ENCODE data around the gene FLT3LG. TPM values are rescaled to one million over a fixed set of nuclear protein-coding genes. Genes with fewer than 3 reads are reported as not detected.
A peak's percentile ranks its signal among the peaks of the same experiment; 100 is the strongest.

Gene FLT3LG, protein sequence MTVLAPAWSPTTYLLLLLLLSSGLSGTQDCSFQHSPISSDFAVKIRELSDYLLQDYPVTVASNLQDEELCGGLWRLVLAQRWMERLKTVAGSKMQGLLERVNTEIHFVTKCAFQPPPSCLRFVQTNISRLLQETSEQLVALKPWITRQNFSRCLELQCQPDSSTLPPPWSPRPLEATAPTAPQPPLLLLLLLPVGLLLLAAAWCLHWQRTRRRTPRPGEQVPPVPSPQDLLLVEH
- 1.3 and 1.7 TPM in 2 replicates for total RNA-seq

DNA sequence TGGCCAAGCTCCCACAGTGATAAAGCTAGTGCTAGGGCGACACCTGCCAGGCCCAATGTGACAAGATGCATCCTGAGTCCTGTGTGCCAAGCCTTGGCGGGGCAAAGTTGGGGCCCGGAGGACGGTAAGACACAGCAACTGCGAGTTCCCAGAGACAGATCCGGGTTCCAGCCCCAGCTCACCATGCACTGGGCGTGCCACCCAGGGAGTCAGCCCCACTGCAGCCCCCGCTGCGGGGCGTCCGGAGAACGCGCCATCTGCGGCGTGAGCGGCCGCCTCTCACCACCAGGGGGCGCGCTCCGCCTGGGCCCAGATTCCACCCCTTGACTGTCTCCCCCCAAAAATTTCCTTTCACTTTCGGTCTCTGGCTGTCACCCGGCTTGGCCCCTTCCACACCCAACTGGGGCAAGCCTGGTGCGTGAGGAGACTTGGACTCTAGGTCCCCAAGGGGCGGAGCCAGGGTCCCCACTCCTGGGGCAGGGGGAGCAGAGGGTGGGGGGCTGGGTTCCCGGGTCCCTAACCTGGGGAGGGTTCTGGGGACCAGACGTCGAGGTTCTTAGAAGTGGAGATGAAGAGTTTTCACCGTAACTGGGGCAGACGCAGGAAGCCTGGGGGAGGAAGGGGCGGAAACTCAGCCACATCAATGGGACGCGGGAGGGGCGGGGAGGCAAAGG, at the start of gene FLT3LG:
Gene FLT3LG (plus strand): TSS at position 348 of the 674 bp plus-strand sequence. CDS start 425 bp downstream, outside the sequence.
- peak; percentile 30 for DNase-seq (ENCODE audit: low read depth)

DNA sequence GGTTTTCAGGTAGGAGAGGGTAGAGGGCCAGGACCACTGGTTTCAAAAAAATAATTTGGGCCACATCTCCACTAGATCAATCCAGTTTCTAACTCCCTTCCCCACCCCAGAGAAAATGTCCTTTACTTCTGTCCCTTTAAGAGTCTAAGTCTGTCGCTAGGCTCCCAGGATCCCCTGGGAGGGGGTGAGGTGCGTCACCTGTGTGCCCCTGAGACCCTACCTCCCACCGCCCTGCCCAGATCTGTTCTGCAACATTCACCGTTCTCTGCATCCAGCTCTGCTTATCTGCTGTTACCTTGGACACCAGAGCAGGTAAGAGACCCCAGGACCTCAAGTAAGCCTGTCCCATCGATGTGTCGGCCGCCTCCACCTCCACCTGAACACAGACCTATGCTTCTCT, 48.8 kb upstream of the FLT3LG start, which contains the start of gene GFY:
Gene GFY (plus strand): TSS at position 211 of the 400 bp plus-strand sequence. CDS start 1,043 bp downstream, outside the sequence.
- no peak for DNase-seq (ENCODE audit: low read depth)

DNA sequence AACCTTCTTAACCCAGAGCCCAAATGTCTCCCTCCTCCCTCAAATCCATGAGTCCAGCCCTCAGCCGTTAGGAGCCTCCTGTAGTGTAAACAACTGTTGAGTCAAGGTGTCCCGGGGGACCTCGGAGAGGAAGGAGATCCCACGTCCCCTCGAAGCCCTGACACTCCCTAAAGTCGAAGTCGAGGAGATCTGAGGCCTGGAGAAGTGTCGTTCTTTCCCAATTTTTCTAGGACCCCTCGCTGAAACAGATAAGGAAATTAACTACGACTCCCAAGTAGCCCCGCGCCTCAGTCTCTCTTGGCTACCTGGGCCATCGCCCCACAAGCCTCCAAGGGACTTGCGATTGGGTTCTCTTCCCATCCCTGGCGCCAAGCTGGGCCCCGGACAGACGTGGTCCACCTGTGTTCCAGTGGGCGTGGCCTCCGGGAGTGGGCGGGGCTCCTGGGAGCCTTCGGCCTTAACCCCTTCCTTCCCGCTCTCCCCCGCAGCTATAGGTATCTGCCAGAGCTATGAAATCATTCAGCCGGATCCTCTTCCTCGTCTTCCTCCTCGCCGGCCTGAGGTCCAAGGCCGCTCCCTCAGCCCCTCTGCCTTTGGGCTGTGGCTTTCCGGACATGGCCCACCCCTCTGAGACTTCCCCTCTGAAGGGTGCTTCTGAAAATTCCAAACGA, 48.0 kb upstream of the FLT3LG start:
- DNase-seq (ENCODE audit: low read depth) = no peak

DNA sequence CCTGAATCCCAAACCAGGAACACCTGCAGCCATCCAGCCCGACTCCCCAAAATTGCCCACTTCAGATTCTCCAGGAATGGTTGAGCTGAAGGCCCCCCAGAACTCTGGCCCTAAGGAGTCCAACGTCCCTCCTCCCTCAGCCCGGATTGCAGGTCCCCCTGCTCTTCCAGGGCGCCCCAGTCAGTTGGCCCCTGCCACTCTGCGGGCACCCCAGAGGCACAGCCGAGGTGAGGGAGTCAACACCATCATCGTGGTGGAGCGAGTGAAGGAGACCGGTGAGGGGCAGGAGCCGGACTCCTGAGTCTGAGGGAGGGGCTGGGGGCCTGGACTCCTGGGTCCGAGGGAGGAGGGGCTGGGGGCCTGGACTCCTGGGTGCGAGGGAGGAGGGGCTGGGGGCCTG, 46.7 kb upstream of the FLT3LG start:
- DNase-seq (ENCODE audit: low read depth) = no peak

DNA sequence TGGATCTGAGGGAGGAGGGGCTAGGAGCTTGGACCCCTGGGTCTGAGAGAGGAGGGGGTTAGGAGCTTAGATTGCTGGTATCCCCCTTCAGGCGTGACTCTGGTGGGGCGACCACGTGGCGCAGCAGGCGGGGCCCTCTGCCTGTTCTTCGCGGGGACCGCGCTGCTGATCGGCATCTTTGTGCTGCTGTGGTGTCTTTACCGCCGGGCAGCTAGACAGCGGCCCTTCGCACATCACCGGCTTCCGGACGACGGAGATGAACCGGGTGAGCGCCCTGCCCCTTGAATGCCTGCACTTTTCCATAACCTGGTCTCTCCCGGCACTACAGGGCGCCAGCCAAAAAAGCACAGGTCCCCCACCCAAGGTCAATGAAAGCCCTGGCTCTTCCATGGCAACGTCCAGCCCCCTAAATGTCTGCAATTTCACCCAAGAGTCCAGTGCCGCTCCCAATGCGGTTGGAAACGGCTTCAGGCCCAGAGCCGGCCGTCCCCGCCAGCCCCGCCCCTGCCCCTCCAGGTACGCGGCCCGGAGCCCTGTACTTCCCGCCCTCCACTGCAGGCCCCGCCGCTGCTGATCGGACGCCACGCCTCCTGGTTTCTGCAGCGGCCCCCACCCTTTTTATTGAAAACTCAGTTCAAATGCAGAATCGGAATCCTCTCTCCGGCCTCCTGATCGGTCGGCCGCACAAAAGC, 46.0 kb upstream of the FLT3LG start:
- DNase-seq (ENCODE audit: low read depth) = no peak

DNA sequence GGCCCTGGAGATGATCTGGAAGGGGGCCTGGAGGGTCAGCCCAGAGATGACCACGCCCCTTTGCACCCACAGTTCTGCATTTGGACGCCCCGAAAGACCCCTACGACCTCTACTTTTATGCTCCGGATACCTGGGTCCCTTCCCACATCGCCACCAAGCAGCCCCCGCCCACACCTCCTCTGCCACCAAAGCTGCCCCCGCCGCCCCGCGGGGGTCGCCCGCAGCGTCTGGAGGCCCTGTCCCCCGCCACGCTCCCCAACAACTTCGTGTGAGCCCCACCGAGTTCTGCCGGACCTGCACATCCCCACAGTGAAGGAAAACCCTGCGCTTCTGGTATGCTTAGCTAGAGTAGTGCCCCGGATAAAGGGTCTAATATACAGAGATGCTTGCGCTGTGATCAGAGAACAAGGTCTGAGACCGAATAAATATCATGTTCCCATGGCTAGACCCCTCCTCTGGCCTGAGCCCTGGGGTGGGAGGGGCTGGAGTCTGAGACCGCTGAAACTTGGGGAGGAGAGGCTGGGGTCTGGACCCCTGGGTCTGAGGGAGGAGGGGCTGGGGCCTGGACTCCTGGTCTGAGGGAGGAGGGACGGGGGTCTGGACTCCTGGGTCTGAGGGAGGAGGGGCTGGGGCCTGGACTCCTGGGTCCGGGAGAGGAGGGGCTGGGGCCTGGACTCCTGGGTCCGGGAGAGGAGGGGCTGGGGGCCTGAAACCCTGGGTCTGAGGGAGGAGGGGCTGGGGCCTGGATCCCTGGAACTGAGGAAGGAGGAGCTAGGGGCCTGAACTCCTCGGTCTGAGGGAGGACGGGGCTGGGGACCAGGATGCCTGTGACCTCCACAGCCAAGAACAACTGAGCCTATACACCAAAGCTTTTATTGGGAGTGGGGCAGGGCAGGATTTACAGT, 45.2 kb upstream of the FLT3LG start:
- DNase-seq (ENCODE audit: low read depth) = no peak

DNA sequence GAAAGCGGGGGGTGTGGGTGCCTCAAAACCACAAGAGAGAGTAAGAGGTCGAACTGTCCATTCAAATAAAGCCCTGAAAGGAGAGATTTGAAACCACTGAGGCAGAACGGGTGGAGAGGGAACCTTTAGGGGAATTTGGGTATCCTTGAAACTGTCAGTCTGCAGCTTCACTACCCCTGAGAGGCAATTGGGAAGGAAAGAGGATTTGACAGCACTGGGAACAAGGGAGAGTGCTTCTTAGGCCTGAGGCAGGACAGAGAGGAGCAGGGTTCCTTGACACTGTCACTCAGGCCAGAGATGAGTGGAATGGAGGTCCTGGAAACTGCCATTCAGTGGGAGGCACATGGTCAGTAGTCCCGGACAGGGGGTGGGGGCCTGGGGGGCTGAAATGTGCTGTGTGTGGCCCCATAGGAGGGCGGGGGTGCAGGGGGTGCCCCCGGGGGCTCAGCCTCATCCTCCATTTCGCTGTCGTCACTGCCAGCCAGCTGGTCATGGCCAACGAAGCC, 43.8 kb upstream of the FLT3LG start:
- no peak for DNase-seq (ENCODE audit: low read depth)

DNA sequence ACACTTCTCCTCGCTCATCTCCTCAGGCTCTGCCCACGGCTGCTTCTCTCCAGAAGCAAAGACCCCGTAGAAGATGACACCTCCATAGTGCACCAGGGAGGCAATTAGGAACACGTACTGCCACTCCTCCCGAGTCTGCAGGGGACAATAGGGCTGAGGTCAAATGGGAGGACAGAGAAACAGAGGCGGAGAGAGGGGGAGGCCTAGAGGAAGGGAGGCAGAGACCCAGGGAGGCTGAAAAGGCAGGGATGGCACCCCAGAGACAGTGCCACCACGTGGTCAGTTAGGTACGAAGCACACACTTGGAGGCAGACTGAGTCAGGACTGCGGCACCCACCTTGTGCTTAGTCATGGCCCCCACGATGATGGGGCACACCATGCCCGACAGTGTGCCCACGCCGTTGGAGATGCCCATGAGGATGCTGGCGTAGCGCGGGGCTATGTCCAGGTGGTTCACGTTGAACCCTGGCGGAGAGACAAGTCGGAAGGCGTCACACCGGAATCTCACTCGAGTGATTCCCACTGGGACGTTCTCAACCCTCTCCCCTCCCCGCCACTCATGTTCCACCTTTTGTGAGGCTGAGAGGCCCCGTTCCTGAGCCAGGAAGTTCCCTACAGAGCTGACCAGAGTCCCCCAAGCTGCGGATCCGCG, 43.2 kb upstream of the FLT3LG start:
- no peak for DNase-seq (ENCODE audit: low read depth)

DNA sequence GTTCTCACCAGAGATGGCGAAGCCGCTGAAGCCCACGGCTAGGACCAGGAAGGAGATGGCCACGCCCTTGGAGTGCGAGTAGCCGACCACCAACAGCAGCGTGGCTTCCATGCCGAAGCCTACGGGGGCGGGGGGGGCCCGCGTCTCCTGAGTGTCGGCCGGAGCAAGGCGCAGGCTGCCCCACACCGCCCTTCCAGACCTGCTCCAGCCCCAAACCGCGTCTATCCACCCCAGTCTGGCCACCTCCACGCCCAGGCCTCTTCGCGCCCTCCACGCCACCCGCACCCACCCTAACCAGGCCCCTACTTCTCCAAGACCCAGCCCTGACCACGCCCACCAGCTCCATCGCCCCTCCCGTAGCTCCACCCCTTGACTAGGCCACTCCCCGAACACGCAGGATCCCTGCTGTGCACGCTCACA, 42.7 kb upstream of the FLT3LG start:
- no peak for DNase-seq (ENCODE audit: low read depth)

DNA sequence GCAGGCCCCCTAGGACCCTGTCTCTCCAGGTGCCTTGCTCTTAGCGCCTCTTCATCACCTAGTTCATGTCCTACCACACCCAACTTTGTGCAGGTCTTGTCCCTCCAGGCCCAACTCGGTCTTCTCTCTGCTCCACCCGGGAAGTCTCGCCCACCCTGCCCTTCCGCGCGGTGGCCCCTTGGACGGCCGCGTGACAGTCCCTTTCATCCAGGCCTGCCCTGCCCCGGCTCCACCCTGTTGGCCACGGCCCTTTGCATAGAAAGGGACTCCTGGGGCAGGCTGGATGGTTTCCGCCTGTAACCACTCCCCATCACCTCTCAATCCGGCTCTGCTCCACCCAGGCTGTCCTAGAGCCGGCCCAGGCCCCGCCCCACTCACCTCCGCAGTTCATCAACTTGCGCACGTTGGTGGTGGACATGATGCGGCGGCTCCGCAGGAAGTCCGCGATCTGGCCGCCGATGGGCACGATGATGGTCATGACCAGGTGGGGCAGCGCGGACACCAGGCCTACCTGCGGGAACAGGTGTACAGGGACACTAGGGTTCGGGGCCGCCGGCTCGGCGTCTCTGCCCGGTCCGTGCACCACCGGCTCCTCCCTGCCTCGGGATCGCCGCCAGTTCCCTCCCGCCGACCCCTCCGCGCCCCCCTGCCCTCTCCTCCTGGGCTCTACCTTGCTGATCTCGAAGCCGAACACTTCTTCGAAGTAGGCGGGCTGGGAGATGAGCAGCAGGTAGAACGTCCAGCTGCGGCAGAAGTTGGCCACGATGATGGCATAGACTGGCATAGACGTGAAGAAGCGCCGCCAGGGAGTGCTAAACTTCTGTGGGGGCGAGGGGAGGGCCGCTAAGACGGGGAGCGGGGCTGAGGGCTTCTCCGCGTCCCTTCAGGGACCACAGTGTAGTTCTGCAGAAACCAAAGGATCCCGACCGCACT, 41.6 kb upstream of the FLT3LG start:
- DNase-seq (ENCODE audit: low read depth) = no peak

DNA sequence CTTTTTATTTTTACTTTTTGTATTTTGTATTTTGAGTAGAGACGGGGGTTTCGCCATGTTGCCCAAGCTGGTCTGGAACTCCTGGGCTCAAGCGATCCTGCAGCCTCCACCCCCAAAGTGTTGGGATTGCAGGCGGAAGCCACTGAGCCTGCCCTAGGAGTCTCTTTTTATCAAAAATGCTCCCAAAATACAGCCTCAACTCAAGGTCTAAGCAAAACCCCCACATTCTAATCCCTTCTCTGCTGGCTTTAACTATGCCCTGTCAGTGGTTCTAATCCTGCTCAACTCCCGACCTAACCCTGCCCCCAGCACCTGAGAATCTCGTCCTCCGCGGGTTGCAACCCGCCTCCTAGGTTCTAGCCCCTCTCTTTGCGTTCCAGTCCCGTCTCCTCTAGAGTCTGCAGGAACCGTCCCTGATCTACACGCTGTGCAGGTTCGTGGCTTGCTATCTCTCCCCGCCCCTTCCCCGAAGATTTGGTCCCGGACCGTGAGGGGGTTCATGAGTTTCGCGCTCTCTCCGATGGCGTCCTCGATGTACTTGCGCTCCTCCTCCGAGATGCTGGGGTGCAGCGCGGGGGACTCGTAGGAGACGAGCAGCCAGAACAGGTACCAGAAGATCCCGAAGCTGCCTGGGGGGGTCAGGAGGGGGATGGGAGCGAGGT, 40.6 kb upstream of the FLT3LG start:
- no peak for DNase-seq (ENCODE audit: low read depth)

DNA sequence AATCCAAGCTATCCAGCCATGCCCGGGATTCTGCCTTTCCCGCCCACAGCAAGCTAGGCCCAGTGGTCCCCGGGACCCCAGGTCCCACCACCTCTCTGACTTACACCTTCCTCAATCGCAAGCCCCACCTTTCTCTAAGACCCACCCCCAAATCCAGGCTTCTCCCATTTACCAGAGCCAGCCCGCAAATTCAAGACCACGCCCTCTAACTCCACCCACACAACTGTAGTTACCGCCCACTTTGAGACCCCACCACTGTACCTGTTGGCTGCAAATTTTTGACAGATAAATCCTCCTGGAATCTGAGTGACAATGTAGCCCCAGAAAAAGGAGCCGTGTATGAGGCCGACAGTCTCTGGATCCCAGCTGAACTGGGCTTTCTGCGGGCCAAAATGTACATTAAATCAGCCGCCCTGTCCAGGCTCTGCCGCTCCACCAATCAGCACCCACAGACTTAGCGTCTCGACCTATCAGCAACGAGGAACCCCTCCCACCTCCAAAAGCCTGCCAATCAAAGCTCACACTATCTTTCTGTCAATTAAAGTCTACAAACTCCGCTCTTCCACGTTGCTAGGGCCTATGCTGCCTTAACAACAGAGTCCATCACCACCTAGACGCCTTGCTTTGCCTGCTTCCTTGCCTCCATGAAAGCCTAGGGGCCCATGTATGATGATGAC, 39.0 kb upstream of the FLT3LG start:
- DNase-seq (ENCODE audit: low read depth) = no peak

DNA sequence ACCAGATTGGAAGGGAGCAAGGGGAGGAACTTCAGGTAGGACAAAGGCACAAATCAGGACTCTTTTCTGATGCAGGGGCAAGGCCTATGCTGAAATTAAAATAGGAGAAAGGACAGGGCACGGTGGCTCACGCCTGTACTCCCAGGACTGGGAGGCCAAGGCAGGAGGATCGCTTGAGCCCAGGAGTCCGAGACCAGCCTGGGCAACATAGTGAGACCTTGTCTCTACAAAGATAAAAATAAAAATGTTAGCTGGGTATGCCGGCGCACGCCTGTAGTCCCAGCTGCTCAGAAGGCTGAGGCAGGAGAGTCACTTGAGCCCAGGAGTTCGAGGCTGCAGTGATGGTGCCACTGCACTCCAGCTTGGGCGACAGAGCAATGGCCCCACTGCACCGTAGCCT, 38.3 kb upstream of the FLT3LG start:
- no peak for DNase-seq (ENCODE audit: low read depth)

DNA sequence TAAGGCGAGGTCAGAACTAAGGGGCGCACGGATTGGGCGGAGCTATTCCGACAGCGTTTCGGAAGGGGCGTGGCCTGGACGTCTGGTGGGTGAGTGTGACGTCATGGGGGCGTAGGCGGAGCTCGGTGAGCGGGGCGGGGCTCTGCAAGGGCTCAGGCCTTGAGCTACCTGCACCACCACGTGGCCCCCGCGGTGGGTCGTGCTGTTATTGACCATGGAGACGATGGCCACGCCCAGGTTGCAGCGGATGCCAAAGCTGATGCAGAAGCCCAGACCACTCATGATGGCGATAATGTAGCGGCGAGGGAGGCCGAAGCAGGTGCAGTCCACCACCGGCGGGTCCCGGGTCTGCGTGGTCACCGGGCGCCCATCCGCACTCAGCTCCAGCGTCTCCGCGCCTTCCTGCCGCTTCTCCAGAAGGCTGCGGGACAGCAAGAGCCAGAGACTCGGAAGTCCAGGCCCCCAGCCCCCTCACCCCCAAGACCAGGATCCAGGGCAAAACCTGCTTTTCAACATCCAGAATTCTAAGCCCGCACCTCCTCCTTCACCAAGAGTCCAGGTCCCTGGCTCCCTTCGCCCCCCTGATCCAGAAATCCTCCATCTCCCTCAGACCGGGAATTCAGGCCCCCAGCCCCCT, 37.5 kb upstream of the FLT3LG start:
- no peak for DNase-seq (ENCODE audit: low read depth)

DNA sequence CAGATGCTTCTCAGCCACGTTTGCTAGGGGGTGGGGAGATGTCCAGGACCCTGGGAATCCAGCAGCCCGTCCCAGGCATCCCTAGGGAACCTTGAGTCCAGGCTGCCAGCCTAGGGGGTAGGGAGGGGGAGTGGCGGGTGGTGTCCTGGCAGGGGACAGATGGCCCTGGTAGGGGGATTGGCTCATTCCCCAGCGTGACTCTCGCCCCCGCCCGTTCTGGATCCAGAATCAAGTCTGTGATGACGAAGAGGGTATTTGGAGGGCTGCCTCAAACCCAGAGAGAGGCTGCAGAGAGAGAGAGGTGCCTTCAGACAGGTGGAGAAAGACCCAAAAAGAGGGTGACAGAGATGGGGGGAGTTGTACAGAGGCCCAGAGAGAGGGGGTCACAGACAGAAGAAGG, 36.8 kb upstream of the FLT3LG start:
- DNase-seq (ENCODE audit: low read depth) = no peak

DNA sequence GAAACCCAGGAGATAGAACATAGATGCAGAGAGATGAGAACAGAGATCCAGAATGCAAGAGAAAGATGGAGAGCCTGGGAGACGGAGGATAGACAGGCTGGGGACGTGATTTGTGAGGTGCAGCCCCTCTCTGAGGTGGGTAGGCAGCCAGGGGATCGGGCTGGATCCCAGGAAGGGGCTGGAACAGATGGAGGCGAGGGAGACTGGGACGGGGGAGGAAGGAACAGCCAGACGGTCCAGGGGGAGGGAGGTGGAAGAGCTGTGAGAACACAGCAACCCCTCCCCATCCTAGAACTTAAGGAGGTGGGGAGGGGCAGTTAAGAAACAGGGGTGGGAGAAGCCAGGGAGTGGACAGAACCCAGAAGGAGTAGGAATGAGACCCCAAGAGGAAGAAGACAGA, 35.8 kb upstream of the FLT3LG start:
- no peak for DNase-seq (ENCODE audit: low read depth)

DNA sequence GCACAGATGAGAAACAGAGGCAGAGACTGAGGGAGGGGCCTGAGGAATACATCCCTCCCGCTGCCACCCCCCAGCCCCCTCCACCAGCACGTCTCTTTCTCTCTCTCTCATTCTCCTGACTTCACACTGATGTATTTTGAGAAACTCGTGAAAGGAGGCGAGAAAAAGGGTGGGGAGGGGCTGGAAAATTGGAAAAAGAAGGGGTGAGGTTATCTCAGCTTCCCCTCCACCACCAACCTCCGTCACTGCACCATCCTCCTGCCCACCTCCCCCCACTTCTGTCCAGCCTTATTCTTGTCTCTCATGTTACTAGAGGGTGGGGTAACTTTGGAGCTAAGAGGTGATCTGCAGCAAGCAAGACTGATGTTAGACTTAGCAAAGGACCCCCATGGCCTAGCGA, 34.2 kb upstream of the FLT3LG start:
- DNase-seq (ENCODE audit: low read depth) = no peak
